ENCODE results near the gene TOM1L1. TPM values are rescaled to one million over a fixed set of nuclear protein-coding genes. Genes with fewer than 3 reads are reported as not detected.

The TOM1L1 gene
- total and polyA plus RNA-seq, 2 of the 8 experiments (the other 6 are each of a cell fraction or from before 2014, with no cell fraction given) = 47.0 to 60.8 TPM

GRCh38 chr17:54887787-54888186 is 12.9 kb upstream of the TOM1L1 start:
- Histone ChIP-seq H3K4me2 (ENCODE audit: insufficient read depth in 1 of 2, low read depth in 2 of 2, low read length in 2 of 2) (no peak overlapping the region), H3K9me3 (ENCODE audit: insufficient read depth in 2 of 2, low read depth in 1 of 2, low read length in 1 of 2) (no peaks in the 10 kb centered on the region), H3K23ac (ENCODE audit: insufficient read length) (no peak overlapping the region), H2BK120ac (replicated peaks; ENCODE audit: low read depth, low read length) (no peak overlapping the region), H3K4me1 (replicated peaks in 1 of 4; ENCODE audit: control insufficient read depth in 3 of 4, insufficient read depth in 4 of 4, low read length in 3 of 4) (peaks cover 0 to 5% (median 1%) of the 10 kb centered on the region in 4 experiments; a peak in 3 of 7 replicates), H3K56ac (replicated peaks; ENCODE audit: insufficient read length, low read depth, low read length) (no peak overlapping the region), H3K27me3 (replicated peaks in 1 of 4; ENCODE audit: control insufficient read depth in 3 of 4, extremely low read depth in 1 of 4, insufficient read depth in 3 of 4, low read length in 3 of 4) (no peaks in the 10 kb centered on the region), H4K8ac (ENCODE audit: extremely low read depth, insufficient read depth, low read length) (no peak overlapping the region), H3K4ac (replicated peaks; ENCODE audit: insufficient read length, low read depth, low read length) (no peak overlapping the region), H3K14ac (ENCODE audit: insufficient read length) (no peak overlapping the region), H3K18ac (ENCODE audit: extremely low read depth, low read length) (no peak overlapping the region), H3K23me2 (ENCODE audit: low read depth, low read length) (no peaks in the 10 kb centered on the region), H3K79me1 (ENCODE audit: low read depth, low read length) (no peaks in the 10 kb centered on the region), H2AK5ac (ENCODE audit: low read depth, low read length) (no peak overlapping the region), H4K91ac (replicated peaks; ENCODE audit: insufficient read length, low read length) (no peak overlapping the region), H2BK12ac (ENCODE audit: low read depth, low read length) (no peak overlapping the region), H2BK5ac (ENCODE audit: low read depth, low read length) (no peak overlapping the region), H3K36me3 (ENCODE audit: control insufficient read depth in 2 of 4, insufficient read depth in 4 of 4, low read length in 3 of 4) (no peaks in the 10 kb centered on the region), H3K9ac (replicated peaks in 1 of 4; ENCODE audit: extremely low read depth in 1 of 4, low read depth in 3 of 4, low read length in 3 of 4) (no peak overlapping the region), H4K5ac (ENCODE audit: insufficient read length, low read depth, low read length) (no peak overlapping the region), H3K79me2 (ENCODE audit: control insufficient read depth in 1 of 2, insufficient read depth in 2 of 2, low read length in 2 of 2) (no peaks in the 10 kb centered on the region), H3K4me3 (ENCODE audit: extremely low read depth in 1 of 4, insufficient read depth in 2 of 4, low read depth in 3 of 4, low read length in 4 of 4) (no peak overlapping the region), H2BK20ac (ENCODE audit: low read length) (no peak overlapping the region), H3K27ac (ENCODE audit: low read depth, low read length) (no peak overlapping the region), H2AFZ (ENCODE audit: low read length) (no peak overlapping the region), H2BK15ac (ENCODE audit: low read length) (no peak overlapping the region), H4K20me1 (replicated peaks in 1 of 2; ENCODE audit: control insufficient read depth in 1 of 2, insufficient read depth in 2 of 2, low read length in 2 of 2) (no peaks in the 10 kb centered on the region)
- POLR2A ChIA-PET (ENCODE audit: partially characterized antibody) = no interaction called here
- no peak for DNase-seq (ENCODE audit: low read depth in 1 of 2, low spot score in 2 of 2)
- CTCF ChIA-PET (ENCODE audit: partially characterized antibody) = no interaction called here
- FAIRE-seq = no peak
- 87% methylated on average over 3 of the region's 3 CpGs; no CpG with 5 or more reads in 1 of the 2 experiments for WGBS, 2 experiments (ENCODE audit: extremely low coverage in 1 of 2, insufficient coverage in 1 of 2, insufficient read length in 1 of 2, insufficient replicate concordance in 2 of 2, low coverage in 1 of 2, low lambda C conversion rate in 2 of 2, missing lambda C conversion rate in 1 of 2)
- TF ChIP-seq JUN (IDR thresholded peaks at IDR 0.05; ENCODE audit: low read depth, low read length) = no peak
- TF ChIP-seq EGR1 (IDR thresholded peaks at IDR 0.05; ENCODE audit: borderline replicate concordance, low read depth, low read length) = no peak
- TF ChIP-seq NANOG (IDR thresholded peaks at IDR 0.05; ENCODE audit: insufficient read depth, low read depth, low read length, poor library complexity, severe bottlenecking) = no peak
- TF ChIP-seq ATF2 (IDR thresholded peaks at IDR 0.05; ENCODE audit: low read length) = no peak
- TF ChIP-seq CTCF (IDR thresholded peaks at IDR 0.05; ENCODE audit: control extremely low read depth in 1 of 3, insufficient read depth in 1 of 3, low read depth in 1 of 3, low read length in 3 of 3) = no peak
- TF ChIP-seq MAX (IDR thresholded peaks at IDR 0.05) = no peak
